Activated naive CD4-positive, alpha-beta T cell treated with anti-CD3 and anti-CD28 coated beads, Interleukin-2, amount 50 U/mL, for 24 hours (primary cell): Measurements from ENCODE around the gene NIP7.
A peak's percentile ranks its signal among the peaks of the same experiment; 100 is the strongest.

Experiments
- H3K27ac Mint-ChIP-seq: one replicate; pipeline ENCODE4 v1.8.0; 2021; ENCODE audit warnings: mild to moderate bottlenecking, mixed read lengths
- H3K27me3 Mint-ChIP-seq: one replicate; pipeline ENCODE4 v1.8.0; 2021; ENCODE audit warnings: mixed read lengths
- H3K36me3 Mint-ChIP-seq: one replicate; pipeline ENCODE4 v1.8.0; 2021; ENCODE audit warnings: mixed read lengths
- H3K4me1 Mint-ChIP-seq: one replicate; pipeline ENCODE4 v1.8.0; 2021; ENCODE audit warnings: mixed read lengths
- H3K4me3 Mint-ChIP-seq: one replicate; pipeline ENCODE4 v1.8.0; 2021; ENCODE audit warnings: mild to moderate bottlenecking, mixed read lengths
- H3K9me3 Mint-ChIP-seq: one replicate; pipeline ENCODE4 v1.8.0; 2021; ENCODE audit warnings: mixed read lengths

NIP7 gene

GRCh38 chr16:69326172-69326873 is 13.2 kb upstream of the NIP7 start:
- Mint-ChIP-seq H3K4me1 (peaks cover 45% of the 10 kb centered on the region), H3K36me3 (peaks cover 4% of the 10 kb centered on the region), H3K4me3 (peak overlapping the region; percentile 66)

DNA sequence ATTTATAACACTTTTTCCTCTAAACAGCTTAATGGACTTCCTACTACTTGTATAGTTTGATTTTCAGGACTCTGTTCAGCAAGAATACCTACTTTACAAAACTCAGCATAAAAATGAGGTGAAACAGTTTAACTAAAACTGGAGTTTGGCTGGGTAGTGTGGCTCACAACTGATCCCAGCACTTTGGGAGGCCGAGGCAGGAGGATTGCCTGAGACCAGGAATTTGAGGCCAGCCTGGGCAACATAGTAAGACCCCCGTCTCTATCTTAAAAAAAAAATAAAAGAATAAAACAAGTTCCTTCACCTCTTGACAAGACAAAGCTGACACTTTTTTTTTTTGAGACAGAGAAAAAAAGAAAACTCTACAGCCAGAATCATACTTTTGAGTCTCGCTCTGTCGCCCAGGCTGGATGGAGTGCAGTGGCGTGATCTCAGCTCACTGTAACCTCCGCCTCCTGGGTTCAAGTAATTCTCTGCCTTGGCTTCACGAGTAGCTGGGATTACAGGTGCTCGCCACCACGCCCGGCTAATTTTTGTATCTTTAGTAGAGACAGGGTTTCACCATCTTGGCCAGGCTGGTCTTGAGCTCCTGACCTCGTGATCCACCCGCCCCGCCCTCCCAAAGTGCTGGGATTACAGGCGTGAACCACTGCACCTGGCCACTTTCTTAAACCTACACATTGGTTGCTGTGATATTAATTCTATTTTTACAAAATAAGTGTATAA is 11.8 kb upstream of the NIP7 start:
- peaks cover 43% of the 10 kb centered on the region for H3K4me1 Mint-ChIP-seq
- H3K4me3 Mint-ChIP-seq, result peak overlapping the region; percentile 89
- H3K9me3 Mint-ChIP-seq, result no peaks in the 10 kb centered on the region
- H3K36me3 Mint-ChIP-seq, result peaks cover 2% of the 10 kb centered on the region
- no peak overlapping the region for H3K27ac Mint-ChIP-seq
- no peaks in the 10 kb centered on the region for H3K27me3 Mint-ChIP-seq

More at GRCh38 chr16:69326172-69326873, 13.2 kb upstream of the NIP7 start:
- Mint-ChIP-seq H3K27me3 (no peaks in the 10 kb centered on the region), H3K27ac (peak overlapping the region; percentile 23), H3K9me3 (no peaks in the 10 kb centered on the region)

DNA sequence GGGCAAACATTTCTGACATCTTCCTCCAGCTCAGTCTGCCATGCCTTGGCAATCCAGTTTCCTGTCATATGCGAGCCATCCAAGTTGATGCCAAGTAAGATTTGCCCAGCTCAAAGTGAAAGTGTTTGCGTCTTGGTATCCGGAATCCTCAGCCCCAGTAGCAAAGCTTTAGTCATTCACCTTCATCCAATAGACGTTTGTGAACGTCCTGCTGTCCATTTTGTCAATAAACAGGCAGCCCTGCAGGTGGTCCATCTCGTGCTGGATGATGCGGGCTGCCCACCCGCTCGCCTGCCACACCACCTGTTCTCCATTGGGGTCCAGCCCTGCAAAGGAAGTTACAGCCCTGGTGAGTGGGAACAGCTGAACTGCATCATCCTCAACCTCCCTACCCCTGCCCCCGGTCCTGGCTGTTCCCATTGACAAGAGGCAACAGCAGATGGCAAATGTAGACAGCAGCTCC is 10.7 kb upstream of the NIP7 start:
- no peaks in the 10 kb centered on the region for H3K27me3 Mint-ChIP-seq
- peak overlapping the region; percentile 51 for H3K27ac Mint-ChIP-seq
- peaks cover 3% of the 10 kb centered on the region for H3K36me3 Mint-ChIP-seq
- H3K4me1 Mint-ChIP-seq, result peaks cover 45% of the 10 kb centered on the region
- H3K9me3 Mint-ChIP-seq, result no peaks in the 10 kb centered on the region
- peak overlapping the region; percentile 89 for H3K4me3 Mint-ChIP-seq

DNA sequence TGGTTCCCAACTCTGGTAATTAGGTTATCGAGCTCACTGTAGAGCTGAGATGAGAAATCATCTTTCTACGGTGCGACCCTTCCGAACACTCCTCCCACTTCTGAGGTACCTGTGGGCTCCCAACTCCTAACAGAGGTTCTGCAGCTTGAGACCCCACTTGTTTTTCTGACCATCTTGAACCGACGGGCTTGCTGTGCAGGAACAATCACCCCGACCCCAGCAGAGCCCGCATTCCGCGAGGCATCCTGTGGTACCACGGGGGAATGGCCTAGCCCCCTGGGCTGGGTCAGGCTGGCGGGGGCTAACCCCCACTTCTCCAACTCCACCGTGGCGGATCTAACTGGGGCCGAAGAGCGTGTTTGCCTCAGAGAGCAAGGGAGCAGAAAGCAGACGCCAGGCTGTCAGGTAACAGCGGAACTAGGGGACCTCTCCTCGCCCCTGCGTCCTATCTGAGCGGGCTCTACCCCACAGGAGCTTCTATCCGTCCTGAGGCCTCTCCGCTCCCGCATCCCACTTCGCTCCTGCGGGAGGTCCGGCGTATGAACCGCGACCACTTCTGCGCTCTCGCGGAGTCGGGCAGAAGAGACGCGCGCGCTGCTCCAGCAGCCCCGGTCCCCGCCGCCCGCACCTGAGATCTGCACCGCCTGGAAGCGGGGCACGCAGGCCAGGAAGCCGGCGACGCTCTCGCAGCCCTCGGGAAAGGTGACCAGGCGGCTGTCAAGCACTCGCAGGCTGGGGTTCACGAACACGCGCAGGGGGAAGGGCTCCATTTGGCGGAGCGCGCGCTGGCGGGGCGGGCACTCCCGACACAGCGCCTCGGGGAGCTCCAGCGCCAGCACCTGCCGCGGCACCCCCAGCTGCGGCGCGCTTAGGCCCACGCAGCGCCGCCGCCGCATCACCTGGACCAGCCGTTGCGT is 9.9 kb upstream of the NIP7 start:
- H3K27me3 Mint-ChIP-seq, result no peaks in the 10 kb centered on the region
- peak overlapping the region; percentile 81 for H3K27ac Mint-ChIP-seq
- no peaks in the 10 kb centered on the region for H3K9me3 Mint-ChIP-seq
- H3K4me3 Mint-ChIP-seq, result peak overlapping the region; percentile 89
- H3K36me3 Mint-ChIP-seq, result peaks cover 3% of the 10 kb centered on the region
- peaks cover 45% of the 10 kb centered on the region for H3K4me1 Mint-ChIP-seq

GRCh38 chr16:69330286-69331109 is 9.1 kb upstream of the NIP7 start, which contains the start of gene PDF:
TSS of gene PDF (minus strand) at chr16:69330588. CDS start at chr16:69330570, 18 bp downstream.
- peak within 1 kb of the TSS; percentile 81 for H3K27ac Mint-ChIP-seq
- H3K27me3 Mint-ChIP-seq, result no peaks in the 10 kb centered on the region
- peak within 1 kb of the TSS; percentile 89 for H3K4me3 Mint-ChIP-seq
- no peaks in the 10 kb centered on the region for H3K9me3 Mint-ChIP-seq
- peaks cover 39% of the 10 kb centered on the region for H3K4me1 Mint-ChIP-seq
- peaks cover 3% of the 10 kb centered on the region for H3K36me3 Mint-ChIP-seq

DNA sequence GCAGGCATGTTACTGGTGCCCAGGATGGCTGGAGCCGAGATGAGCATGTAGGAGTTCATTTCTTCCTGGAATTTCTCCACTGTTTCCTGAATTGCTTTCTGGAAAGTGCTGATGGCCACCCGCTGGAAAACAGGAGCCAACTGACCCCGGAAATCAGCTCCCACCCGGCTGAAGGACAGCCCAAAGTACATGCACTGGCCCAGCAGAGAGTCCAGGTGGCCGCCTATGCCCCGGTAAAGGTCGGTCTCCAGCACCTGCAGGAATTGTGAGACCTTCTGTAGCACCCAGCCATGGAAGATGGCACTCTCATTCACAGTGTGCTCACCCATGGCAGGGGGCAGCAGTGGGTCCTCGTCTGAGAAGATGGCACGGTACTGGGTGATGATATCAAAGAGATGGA is 4.9 kb upstream of the NIP7 start:
- Mint-ChIP-seq H3K4me1 (peaks cover 35% of the 10 kb centered on the region), H3K27me3 (no peaks in the 10 kb centered on the region), H3K27ac (no peak overlapping the region), H3K36me3 (peaks cover 8% of the 10 kb centered on the region), H3K4me3 (no peak overlapping the region), H3K9me3 (no peaks in the 10 kb centered on the region)

DNA sequence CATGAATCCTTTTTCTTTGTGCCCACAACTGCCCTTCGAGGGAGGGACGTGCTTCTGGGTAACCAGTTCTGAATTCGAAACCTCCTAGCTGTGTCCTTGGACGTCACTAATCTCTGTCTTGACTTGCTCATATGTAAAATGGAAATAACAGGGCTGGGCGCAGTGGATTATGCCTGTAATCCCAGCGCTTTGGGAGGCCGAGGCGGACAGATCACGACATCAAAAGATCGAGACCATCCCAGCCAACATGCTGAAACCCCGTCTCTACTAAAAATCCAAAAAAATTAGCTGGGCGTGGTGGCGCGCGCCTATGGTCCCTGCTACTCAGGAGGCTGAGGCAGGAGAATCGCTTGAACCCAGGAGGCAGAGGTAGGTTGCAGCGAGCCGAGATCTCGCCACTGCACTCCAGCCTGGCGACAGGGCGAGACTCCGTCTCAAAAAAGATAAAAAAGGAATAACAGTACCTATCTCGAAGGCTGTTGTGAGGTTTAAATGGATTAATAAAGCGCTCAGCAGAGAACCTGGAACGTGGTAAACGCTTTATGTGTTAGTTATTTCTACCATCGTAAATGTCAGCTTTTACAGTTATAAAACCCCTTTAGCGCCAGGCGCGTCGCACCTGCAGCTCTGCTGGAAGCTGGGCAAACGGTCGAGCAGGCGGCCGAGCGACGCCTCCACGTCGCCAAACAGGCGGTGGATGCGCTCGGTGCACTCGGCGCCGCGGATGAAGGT is 849 bp upstream of the NIP7 start:
- Mint-ChIP-seq H3K27ac (peak overlapping the region; percentile 96), H3K9me3 (no peaks in the 10 kb centered on the region), H3K27me3 (no peaks in the 10 kb centered on the region), H3K4me3 (peak overlapping the region; percentile 98), H3K4me1 (peaks cover 50% of the 10 kb centered on the region), H3K36me3 (peaks cover 22% of the 10 kb centered on the region)

- no peaks in the 10 kb centered on the region for H3K9me3 Mint-ChIP-seq
- peaks cover 50% of the 10 kb centered on the region for H3K4me1 Mint-ChIP-seq
- peaks cover 24% of the 10 kb centered on the region for H3K36me3 Mint-ChIP-seq
- peak overlapping the region; percentile 96 for H3K27ac Mint-ChIP-seq
- H3K27me3 Mint-ChIP-seq, result no peaks in the 10 kb centered on the region
- peak overlapping the region; percentile 98 for H3K4me3 Mint-ChIP-seq
Observed at GRCh38 chr16:69340095-69340644, 598 bp downstream of the NIP7 start.

DNA sequence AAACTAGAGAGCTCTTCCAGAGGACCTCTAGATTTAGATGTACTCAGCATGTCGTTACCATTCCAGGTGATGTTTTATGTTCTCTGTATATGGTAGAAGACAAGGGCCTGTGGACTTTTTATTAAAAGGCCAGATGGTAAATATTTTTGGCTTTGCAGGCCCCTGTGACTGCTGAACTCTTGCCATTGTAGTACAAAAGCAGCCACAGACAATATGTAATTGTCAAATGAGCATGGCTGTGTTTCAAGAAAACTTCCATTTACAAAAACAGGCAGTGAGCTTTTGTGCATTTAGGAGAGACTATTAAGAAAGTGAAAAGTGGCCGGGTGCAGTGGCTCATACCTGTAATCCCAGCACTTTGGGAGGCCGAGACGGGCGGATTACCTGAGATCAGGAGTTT is 4.6 kb downstream of the NIP7 start:
- H3K27ac Mint-ChIP-seq, result no peak overlapping the region
- H3K36me3 Mint-ChIP-seq, result peaks cover 20% of the 10 kb centered on the region
- no peaks in the 10 kb centered on the region for H3K9me3 Mint-ChIP-seq
- no peaks in the 10 kb centered on the region for H3K27me3 Mint-ChIP-seq
- peaks cover 30% of the 10 kb centered on the region for H3K4me1 Mint-ChIP-seq
- H3K4me3 Mint-ChIP-seq, result no peak overlapping the region

DNA sequence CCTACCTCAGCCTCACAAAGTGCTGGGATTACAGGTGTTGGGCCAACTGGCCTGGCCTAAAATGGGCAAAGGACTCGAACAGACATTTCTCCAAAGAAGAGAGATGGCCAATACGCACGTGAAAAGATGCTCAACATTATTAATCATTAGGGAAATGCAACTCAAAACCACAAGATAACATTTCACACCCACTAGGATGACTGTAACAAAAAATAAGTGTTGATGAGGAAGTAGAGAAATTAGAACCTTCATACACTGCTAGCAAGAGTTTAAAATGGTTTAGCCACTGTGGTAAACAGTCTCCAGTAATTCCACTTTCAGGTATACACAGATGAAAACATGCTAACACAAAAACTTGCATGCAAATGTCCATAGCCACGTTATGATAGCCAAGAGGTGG is 6.4 kb downstream of the NIP7 start:
- Mint-ChIP-seq H3K9me3 (no peaks in the 10 kb centered on the region), H3K4me3 (no peak overlapping the region), H3K36me3 (peaks cover 11% of the 10 kb centered on the region), H3K27ac (no peak overlapping the region), H3K4me1 (peaks cover 18% of the 10 kb centered on the region), H3K27me3 (no peaks in the 10 kb centered on the region)

DNA sequence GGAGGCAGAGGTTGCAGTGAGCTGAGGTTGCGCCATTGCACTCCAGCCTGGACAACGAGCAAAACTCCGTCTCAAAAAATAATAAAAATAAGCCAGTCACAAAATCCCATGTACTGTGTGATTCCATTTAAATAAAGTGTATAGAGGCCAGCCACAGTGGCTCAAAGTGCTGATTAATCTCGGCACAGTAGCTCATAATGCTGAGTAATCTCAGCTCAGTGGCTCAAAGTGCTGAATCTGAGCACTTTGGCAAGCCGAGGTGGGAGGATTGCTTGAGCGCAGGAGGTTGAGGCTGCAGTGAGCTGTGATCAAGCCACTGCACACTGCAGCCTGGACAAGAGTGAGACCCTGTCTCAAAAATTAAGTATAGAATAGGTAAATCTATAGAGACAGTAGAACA is 7.1 kb downstream of the NIP7 start:
- H3K4me3 Mint-ChIP-seq, result no peak overlapping the region
- no peaks in the 10 kb centered on the region for H3K9me3 Mint-ChIP-seq
- H3K4me1 Mint-ChIP-seq, result peaks cover 11% of the 10 kb centered on the region
- H3K27ac Mint-ChIP-seq, result peak overlapping the region; percentile 51
- peaks cover 5% of the 10 kb centered on the region for H3K36me3 Mint-ChIP-seq
- no peaks in the 10 kb centered on the region for H3K27me3 Mint-ChIP-seq

GRCh38 chr16:69348222-69348621 is 8.7 kb downstream of the NIP7 start:
- no peak overlapping the region for H3K27ac Mint-ChIP-seq
- no peaks in the 10 kb centered on the region for H3K9me3 Mint-ChIP-seq
- peaks cover 6% of the 10 kb centered on the region for H3K4me1 Mint-ChIP-seq
- H3K27me3 Mint-ChIP-seq, result no peaks in the 10 kb centered on the region
- H3K4me3 Mint-ChIP-seq, result no peak overlapping the region
- H3K36me3 Mint-ChIP-seq, result peaks cover 6% of the 10 kb centered on the region

DNA sequence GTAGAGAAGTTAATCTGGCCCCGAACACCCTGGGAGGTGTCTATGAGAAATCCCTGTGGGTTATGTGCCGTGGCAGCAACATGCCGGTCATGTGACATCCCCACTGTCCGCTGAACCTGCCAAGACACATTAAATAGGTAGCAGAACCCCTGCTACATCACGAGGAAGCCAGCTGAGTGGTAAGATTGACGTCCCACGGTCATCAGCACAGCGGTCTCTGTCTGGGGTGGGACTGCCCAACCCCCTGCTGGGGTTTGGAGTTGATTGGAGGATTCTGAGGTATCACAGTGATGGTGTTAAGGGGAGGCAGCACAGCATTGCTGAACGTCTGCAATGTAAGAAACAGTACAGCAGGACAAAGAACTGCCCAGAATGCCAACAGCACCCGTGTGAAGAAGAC is 10.0 kb downstream of the NIP7 start:
- H3K27ac Mint-ChIP-seq, result no peak overlapping the region
- H3K9me3 Mint-ChIP-seq, result no peaks in the 10 kb centered on the region
- peaks cover 4% of the 10 kb centered on the region for H3K4me1 Mint-ChIP-seq
- H3K4me3 Mint-ChIP-seq, result no peak overlapping the region
- no peaks in the 10 kb centered on the region for H3K27me3 Mint-ChIP-seq
- H3K36me3 Mint-ChIP-seq, result peaks cover 4% of the 10 kb centered on the region

DNA sequence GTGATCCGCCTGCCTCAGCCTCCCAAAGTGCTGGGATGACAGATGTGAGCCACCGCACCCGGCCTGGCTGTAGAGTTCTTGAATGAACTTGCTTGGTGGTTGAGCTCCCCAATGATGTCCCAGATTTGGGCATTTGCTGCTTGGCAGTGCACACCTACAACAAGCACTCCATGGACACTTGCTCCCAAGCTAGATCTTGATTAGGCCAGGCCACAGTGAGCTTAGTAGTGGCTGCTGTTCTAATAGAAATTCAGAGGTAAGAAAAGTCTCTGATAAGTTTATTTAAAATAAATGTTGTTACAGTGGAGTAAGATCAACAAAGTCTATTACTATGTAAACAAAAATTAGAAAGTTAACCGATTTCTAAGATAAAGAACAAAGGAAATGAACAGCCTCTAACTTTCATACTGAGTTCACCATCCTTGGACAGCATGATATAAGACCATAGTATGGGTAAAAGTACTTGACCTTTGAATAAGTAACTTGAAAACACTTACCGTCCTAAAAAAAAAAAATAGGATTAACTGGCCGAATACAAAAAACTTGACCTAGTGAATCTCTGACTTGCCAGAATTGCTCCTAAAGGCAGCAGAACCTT is 11.1 kb downstream of the NIP7 start:
- H3K9me3 Mint-ChIP-seq, result no peaks in the 10 kb centered on the region
- H3K4me1 Mint-ChIP-seq, result peaks cover 3% of the 10 kb centered on the region
- H3K4me3 Mint-ChIP-seq, result no peak overlapping the region
- H3K27ac Mint-ChIP-seq, result peak overlapping the region; percentile 46
- peaks cover 1% of the 10 kb centered on the region for H3K36me3 Mint-ChIP-seq
- H3K27me3 Mint-ChIP-seq, result no peaks in the 10 kb centered on the region
